Measurements from ENCODE around the gene WHAMM.
"Not testable (repeated sequence)": the region's sequence is repeated elsewhere in the genome, so short reads cannot be mapped to it uniquely, and the experiment has no call there.

The WHAMM gene

DNA sequence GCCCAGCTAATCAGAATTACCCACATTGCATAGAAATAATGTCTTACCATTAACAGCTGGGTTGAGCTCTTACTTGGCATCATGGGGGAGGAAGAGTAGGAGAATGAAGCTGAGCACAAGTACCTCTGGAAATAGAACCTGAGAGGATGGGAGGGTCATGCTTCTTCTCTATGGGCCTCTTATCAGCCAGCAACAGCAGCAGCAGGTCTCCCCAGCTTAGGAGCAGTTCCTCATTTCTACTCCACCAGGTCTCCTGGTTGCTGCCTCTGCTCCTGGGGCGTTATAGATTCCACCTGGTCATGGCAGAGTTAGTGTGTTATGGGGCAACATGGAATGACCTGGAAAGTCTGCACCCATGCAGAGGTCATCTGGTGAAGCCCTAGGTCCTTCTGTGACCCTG lies 6.9 kb upstream of the WHAMM start:
- DNase-seq = no peak

DNA sequence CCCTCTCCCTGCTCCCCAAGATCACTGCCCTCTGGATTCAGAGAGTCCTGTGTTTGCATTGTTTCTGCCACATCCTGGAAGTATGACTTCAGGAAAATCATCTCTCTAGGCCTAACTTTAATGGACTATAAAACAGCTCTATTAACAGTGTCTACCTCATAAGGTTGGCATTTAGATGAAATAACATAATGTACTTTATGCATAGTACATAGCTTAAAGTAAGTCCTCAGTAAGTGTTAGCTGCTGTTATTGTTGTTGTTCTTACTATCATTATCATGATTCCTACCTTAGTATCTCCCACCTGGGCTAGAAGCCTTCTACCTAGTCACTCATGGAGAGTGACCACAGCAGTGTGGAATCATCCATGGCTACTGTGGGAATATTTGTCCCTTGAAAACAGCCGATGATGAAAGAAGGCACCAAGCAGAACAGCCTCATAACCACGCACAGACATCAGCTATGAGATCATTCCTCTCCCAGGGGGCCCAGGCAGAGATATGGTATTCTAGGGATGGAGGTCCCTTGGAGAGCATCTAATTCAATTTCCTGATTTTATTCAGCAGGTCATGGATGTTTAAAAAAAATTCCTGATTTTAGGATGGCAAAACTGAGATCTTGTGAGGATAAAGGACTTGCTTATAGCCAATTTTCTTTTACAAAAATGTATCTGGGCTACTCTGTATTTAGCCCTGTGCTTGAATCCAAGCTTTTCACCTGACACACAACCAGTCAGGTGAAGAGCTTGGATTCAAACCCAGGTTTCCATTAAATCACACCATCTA lies 5.4 kb upstream of the WHAMM start:
- no peak for DNase-seq

GRCh38 chr15:82804575-82804949 lies 4.9 kb upstream of the WHAMM start:
- DNase-seq = no peak

DNA sequence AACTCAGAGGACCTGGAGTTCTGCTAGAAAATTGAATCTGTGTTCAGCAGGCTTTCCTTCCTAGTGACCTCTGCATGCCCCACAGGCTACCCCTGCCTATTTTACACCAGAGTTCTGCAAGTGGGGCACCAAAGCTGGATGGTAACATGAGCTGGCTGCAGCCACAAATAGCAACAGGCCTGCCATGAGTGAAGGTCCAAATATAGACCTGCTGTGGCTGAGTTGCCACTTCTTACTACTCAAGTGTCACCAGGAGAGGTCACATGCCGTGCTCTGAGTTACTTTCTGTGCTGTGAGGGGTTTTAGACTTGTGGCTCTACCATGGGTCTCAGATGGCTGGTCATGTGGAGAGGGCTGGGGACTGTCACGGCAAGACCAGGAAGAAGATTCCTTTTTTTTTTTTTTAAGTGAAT lies 3.4 kb upstream of the WHAMM start, which contains the start of gene FSD2:
FSD2 (minus strand) TSS at position 76 of the 413 bp plus-strand sequence. CDS start 18,679 bp downstream, outside the sequence.
- DNase-seq = no peak

GRCh38 chr15:82807920-82808633 lies 1.4 kb upstream of the WHAMM start:
- DNase-seq = no peak

- DNase-seq = no peak
Observed at GRCh38 chr15:82808634-82809041, 790 bp upstream of the WHAMM start.

- peak; percentile 10 for DNase-seq
Observed at GRCh38 chr15:82810061-82810889, 847 bp downstream of the WHAMM start.

- peak; percentile 47 for DNase-seq
Observed at GRCh38 chr15:82810890-82811426, 1.5 kb downstream of the WHAMM start.

GRCh38 chr15:82812994-82813393 lies 3.6 kb downstream of the WHAMM start:
- no peak for DNase-seq

GRCh38 chr15:82820128-82820527 lies 10.7 kb downstream of the WHAMM start:
- DNase-seq = no peak

DNA sequence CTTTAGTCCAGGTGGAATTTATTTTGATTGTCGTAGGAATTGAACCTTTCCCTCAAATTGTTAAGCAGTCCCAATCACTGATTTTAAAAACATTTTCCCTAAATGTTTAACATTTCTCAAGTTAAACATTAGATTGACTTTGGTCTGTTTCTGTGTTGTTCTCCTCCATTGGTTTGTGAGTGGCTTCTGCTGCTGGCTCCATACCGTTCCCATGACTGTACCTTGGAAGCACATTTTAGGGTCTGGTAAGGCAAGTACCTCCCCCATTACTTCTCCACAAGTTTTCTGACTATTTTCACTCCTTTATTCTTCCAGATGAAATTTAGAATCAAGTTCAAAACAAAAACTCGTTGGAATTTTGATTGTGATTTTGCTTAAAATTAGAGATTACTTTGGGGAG lies 12.0 kb downstream of the WHAMM start:
- DNase-seq = not testable (repeated sequence)

GRCh38 chr15:82821851-82822250 lies 12.4 kb downstream of the WHAMM start:
- DNase-seq = not testable (repeated sequence)

GRCh38 chr15:82823049-82823448 lies 13.6 kb downstream of the WHAMM start:
- no peak for DNase-seq

DNA sequence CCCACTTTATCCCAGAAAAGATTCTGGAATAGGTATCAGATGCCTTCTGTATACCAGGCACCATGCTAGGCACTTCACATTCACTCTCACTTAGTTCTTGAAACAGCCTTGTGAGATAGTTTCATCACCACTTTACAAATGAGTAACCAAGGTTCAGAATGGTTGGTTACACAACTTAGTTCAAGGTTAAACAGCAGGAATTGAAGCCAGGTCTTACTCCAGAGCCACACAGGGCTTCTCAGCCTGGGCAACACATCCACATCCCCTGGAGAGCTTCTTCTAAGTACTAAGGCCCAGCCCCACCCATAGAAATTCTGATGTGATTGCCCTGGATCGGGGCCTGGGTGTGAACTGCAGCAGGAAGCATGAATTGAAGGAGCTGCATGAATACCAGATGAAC lies 18.6 kb downstream of the WHAMM start:
- no peak for DNase-seq

DNA sequence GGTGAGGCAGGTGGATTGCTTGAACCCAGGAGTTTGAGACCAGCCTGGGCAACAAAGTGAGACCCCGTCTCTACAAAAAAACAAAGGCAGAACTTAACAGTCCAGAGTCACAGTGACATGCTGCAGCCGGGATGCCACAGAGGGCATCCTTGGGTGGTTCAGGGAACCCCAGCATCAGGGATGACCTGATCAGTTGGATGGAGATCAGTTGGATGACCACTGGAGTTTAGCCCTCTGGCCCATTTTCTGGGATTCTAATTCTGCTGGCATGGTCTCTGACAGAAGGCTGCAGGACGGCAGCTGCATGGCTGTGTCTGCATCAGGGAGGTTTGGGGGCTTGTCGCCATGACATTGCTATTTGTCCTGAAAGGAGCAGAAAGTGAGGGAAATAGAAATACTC lies 19.8 kb downstream of the WHAMM start:
- no peak for DNase-seq

GRCh38 chr15:82830427-82831173 lies 21.2 kb downstream of the WHAMM start:
- DNase-seq = no peak

- DNase-seq = no peak
Observed at GRCh38 chr15:82831894-82832600, 22.6 kb downstream of the WHAMM start.

- DNase-seq = no peak
Observed at GRCh38 chr15:82832601-82833361, 23.4 kb downstream of the WHAMM start.

DNA sequence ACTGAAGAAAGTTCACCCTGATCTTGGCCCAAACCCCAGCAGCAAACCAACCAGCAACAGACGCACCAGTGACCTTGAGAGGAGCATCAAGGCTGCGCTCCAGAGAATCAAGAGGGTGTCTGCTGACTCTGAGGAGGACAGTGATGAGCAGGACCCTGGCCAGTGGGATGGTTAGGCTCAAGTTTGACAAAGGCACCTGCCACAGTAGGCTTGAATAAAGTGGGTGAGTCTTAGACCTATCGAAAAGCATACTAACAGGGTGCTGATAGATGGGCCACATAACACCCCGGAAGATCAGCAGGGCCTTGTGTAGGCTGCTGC lies 23.9 kb downstream of the WHAMM start:
- DNase-seq = no peak

GRCh38 chr15:82835391-82835917 lies 26.0 kb downstream of the WHAMM start:
- no peak for DNase-seq

All from effector CD4-positive, alpha-beta T cell (primary cell).